NOMO-1 treated with dmso at 0.1 percent for 144 hours (cell line): ENCODE measurements around the gene RSPO3.
A peak's percentile ranks its signal among the peaks of the same experiment; 100 is the strongest.
"Not testable (repeated sequence)": the region's sequence is repeated elsewhere in the genome, so short reads cannot be mapped to it uniquely, and the experiment has no call there.

Experiments used
- DNase-seq: peaks from one replicate; lab custom pipeline; 2025; ENCODE audit not compliant: unreplicated experiment; lab: John Stamatoyannopoulos, UW

The RSPO3 gene

DNA sequence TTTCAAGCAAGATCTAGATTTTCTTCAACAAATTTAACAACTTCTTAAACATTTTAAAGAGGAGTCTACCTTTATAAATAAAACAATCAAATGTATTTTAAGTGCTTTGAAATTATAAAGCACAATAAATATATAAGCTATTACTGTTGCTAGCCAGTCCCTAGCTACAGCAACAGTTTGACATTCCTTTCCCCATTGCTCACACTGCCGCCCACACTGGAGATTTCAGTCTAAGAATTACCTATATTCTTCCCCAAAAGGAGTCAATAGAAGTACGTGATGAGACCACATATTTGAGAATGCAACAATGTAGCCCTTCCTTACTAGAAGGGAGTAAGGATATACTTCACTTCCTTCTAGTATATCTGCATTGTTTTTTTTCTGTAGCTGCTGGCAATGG, 82.8 kb downstream of the RSPO3 start:
- no peak for DNase-seq

DNA sequence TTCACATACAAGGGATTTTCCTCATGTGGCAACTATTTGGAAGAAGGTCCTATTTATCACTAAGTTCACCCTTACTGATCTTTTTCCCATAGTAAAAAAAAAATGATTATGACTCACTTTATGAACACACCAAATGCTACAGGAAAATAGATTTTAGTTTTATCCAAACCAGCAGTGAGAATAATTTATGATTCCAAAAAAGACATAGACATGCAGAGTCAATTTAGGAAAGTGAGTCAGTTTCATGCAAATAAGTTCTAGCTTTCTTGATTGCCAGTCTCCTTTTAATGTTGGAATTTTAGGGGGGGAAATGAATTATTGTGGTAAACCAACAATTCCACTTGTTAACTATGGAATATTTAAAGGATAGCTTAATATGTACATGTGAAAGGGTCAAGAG, 84.2 kb downstream of the RSPO3 start:
- no peak for DNase-seq

DNA sequence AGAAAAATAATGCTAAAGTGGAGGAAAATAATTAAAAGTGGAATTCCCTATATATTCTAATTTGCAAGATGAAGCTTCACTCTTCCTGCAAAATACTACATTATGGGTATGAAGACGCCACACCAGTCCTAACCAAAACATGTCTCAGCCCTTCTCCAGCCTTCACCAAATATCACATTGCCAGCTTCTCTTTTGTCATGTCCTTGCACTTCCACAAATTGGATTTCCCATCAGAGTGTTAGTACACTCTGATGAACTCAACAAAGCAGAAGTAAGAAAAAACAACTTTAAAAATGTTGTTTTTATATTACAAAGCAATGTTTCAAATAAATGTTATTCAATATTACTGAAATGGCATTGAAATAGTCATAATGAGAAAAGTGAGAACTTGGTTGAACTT, 85.8 kb downstream of the RSPO3 start:
- DNase-seq, result peak; percentile 44

DNA sequence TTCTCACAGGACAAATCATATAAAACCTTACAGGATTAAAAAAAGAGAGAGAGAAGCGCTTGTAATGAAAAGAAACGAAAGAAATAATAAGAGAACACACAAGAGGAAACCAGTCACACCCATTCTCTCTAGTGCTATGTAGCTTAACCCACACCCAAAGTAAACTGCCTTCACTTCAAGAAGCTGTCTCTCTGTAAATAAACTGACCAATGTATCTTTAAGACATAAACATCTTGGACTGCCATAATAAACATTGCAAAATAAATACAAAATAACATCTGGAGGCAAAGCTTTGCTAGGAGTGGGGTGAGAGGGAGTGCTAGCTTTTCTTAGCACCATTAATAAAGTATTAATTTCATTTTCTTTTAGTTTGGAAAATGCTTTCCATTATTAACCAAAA, 86.6 kb downstream of the RSPO3 start:
- no peak for DNase-seq

DNA sequence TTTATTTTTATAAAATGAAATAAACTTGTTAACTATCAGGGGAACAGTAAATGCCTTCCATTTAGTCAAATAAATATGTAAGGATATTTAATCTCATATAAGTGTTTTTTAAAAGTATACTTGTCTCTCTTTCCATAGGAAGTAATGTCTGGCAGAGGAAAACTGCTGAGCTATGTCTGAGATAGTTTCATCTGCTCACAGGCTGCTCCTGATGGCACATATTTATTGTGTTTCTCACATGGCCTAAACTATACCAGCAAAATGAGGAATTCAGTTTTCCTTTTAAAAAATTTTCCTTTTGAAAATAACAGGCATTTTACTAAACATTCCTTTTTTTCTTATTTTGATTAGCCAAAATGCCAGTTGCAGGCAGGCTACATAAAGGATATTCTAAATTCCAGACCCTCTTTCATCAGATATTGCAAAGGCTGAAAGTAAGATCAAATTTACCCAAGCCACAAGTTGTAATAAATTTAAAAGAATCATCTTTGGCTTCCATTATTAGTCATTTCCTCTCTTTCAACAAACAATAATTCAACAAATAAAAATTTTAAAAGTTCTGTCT, 88.1 kb downstream of the RSPO3 start:
- no peak for DNase-seq

DNA sequence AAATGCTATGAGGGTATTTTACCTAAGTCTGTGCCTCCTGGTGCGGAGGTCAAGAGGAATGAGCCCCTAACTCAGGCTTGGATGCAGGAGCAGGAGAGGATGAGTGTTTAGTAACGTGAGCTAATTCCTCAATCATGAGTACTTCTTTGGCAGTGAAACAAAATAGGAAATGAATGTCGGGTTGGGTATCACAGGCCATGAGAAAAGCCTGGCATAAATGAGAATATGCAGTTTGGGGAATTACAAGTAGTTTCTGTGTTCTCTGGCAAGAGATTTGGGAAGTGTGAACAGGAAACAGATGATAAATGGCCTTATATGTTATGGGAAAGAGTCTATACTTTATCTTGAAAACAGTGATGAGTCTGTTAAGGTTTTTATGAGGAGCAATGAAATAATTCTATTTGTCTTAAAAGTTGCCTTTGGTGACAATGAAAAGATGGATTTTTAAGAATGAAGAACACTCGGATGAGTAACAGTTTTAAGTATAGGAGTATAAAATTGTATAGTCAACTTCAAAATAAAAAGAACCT, 89.2 kb downstream of the RSPO3 start:
- no peak for DNase-seq

DNA sequence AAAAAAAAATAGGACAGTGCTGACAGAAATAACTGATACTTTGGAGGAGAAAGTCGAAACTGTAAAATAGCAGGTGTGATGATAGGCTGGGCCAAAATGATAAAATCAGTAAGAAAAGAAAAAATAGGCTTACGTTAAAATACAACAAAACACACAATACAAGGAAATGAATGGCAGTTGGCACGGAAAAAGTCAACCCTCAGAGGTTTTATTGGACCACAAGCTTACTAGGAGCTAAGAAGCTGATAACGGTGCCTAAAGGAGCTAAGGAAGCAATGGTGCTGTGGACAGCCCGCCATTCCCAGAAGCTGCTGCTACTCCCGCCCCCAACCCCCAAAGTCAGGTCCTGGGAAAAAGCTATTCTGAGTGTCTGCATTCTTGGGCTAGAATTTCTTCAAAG, 92.3 kb downstream of the RSPO3 start:
- DNase-seq, result no peak

DNA sequence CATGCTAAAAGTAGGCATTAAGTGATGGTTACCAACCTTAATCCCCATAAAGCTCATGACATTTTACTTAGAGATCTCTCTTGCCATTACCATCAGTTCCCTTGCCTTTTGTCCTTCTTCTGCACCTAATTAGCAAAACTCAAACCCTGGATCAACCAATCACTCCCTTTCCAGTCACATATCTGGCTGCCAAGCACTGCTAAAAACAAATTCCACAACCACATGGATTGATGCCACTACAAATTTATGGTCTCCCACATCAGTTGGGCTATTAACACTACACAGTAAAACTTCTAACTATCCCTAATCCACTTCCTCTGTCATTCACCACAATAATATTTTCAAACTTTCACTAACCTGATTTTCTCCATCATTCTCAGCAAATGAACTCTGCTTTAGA, 93.9 kb downstream of the RSPO3 start:
- DNase-seq, result no peak

DNA sequence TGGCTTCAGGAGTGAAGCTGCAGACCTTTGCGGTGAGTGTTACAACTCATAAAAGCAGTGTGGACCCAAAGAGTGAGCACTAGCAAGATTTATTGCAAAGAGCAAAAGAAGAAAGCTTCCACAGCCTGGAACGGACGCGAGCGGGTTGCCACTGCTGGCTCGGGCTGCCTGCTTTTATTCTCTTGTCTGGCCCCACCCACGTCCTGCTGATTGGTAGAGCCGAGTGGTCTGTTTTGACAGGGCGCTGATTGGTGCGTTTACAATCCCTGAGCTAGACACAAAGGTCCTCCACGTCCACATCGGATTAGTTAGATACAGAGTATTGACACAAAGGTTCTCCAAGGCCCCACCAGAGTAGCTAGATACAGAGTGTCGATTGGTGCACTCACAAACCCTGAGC, 95.6 kb downstream of the RSPO3 start:
- DNase-seq, result not testable (repeated sequence)

DNA sequence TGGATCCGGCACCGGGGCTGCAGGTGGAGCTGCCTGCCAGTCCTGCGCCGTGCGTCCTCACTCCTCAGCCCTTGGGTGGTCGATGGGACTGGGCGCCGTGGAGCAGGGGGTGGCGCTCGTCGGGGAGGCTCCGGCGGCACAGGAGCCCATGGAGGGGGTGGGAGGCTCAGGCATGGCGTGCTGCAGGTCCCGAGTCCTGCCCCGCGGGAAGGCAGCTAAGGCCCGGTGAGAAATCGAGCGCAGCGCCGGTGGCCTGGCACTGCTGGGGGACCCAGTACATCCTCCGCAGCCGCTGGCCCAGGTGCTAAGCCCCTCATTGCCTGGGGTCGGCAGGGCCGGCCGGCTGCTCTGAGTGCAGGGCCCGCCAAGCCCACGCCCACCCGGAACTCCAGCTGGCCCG, 96.1 kb downstream of the RSPO3 start:
- DNase-seq, result not testable (repeated sequence)

DNA sequence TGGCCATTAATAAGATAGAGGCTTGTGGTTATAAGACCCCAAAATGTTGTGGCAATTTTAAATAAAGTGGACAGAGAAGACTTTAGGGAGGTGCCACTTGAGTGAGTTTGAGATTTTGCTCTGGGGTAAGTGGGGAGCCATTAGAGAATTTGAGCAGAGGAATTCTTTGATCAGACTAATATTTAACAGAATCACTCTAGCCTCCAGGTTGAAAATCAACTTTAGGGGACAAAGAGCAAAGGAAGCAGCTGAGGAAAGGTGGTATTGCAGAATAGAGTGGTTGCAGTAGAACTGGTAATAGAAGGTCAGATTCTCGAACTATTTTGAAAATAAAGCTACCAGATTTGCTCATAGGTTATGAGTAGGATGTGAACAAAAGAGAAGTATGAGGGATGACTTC, 97.5 kb downstream of the RSPO3 start:
- DNase-seq, result no peak

DNA sequence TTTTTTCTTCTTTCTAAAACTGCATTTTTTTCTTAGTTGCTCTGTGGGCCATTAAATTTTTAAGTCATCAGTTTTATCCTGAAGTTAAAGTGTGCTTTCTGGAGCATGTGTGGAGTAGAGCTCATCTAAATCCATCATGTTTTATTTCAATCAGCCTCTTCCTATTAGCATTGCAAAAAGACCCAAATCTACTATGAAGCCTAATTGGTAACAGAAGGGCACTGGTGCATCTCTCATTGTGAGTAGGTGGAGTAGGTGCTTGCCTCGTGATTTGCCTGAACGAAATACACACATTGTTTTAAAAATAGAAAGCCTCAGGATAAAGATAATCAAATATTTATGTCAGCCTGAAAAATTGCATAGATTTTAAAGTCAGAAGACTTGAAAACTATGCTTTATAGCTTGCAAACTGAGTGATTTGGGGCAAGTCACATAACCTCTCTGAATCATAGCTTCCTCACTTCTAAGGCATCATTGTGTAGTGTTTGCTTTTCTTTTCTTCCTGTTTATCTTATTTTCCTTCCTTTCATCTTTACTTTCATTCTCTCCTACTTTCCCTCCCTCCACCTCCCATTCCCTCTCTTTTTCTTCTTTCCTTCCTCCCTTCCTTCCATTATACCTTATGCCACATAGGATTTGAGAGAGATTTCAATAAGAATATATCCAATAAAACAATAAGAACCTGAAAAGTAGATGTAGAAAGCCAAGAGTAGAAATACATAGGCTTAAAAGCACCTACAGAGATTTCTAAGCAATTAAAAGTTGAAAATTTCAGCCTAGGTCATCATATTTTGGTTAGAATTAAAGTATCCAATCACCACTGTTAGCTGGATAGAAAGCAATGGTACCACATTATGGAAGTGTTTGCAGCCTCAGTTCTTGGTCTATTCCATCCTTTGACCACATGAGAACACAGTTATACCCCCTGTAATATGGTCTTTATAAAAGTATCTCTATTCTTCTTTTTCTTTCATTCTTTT, 98.6 kb downstream of the RSPO3 start:
- no peak for DNase-seq

DNA sequence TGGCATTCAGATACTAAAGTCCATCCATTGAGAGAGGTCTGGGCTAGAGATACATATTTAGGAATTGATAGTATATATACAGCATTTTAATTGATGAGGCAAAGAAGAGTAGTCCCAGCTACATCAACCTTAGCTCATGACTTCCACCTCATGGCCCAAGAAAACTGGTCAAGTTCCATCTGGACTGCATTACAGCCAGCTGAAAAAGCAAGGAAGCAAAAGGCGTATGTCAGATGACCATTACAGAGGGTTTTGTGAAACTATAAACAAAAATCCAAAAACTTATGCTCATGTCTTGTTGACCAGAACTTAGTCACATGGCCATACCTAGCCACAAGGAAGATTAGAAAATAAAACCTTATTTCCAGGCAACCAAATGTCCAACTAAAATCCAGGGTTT, 101.4 kb downstream of the RSPO3 start:
- no peak for DNase-seq

DNA sequence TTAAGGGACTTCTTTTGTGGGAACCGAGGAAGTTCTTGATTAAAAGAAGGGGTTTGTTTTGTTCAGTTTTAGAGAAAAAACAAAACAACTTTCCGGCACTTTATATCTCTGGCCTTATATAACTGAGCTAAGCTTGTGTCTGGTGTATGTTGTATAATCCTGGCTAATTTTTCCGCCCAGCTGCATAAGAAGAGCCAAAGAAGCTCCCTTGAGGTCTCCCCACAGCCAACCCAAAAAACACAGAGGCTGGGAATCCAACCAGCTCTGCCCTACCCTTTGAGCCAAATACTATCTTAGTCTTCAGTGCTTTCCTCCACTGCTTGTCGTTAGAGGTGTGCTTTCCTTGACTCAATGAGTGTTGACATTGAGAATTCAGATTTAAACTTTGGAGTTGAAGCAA, 102.7 kb downstream of the RSPO3 start:
- DNase-seq, result no peak

DNA sequence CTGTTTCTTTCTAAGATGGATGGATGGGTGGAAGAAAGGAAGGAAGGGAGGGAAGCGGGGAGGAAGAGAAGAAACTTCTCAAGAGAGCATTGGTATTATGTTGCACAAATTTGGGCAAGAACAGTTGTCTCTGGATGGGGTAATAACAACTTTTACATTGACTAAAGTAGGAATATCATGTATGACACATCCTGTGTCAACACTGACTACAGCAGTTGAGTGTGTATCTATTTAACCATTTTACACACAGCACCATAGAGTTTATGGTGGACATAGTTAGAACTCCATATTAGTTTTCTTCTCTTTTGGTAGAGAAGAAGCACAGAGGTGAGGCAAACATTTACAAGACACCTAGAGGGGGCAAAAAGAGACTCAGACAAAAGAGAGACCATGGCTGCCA, 103.9 kb downstream of the RSPO3 start:
- DNase-seq, result no peak

DNA sequence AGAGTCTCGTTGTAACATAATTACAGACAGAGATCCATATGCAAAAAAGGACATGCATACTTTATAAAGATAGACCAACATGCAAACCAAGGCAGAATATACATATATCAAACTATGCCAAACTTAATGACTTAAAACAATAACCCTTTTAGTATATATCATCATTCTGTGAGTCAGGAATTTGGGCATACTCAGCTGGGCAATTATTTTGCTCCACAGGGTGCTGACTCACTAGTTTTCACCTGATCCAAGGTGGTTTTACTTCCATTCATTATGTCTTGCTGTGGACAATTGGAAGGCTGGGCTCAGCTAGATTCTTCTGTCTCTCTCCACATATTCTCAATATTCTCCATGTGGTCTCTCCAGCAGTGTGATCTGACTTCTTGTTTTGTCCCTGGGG, 107.0 kb downstream of the RSPO3 start:
- no peak for DNase-seq

DNA sequence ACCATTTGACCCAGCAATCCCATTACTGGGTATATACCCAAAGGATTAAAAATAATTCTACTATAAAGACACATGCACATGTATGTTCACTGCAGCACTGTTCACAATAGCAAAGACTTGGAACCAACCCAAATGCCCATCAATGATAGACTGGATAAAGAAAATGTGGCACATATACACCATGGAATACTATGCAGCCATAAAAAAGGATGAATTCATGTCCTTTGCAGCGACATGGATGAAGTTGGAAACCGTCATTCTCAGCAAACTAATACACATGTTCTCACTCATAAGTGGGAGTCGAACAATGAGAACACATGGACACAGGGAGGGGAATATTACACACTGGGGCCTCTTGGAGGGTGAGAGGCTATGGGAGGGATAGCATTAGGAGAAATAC, 115.3 kb downstream of the RSPO3 start:
- not testable (repeated sequence) for DNase-seq

DNA sequence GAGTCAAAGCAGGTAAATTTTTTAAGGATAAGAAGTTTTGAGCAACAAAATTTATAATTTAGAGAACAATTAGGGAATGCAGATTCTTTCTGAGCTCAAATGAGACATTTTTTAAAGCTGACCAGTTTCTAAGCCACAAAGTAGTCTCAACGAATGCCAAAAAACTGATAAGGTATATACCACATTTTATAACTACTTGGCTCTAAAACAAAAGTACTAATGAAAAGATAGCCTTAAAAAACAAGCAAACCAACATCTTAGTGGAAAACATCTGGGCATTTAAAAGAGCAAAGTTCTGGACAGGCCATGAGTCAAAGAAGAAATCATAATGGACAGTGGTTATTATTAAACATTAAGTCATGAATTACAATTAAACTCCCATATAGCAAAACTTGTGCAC, 125.0 kb downstream of the RSPO3 start:
- DNase-seq, result no peak
